Heart right ventricle (tissue), 16 donors: Measurements from ENCODE around the gene ERICH2. TPM values are rescaled to one million over a fixed set of nuclear protein-coding genes. Genes with fewer than 3 reads are reported as not detected.

Source experiments
- ATAC-seq, 8 donors: fragments of 200-7000 bp; cut with Tn5 transposase; one replicate each; pipeline ENCODE4 v1.9.1; 2020; ENCODE audit warnings: mild to moderate bottlenecking in 8 of 8, moderate library complexity in 8 of 8, moderate number of reproducible peaks in 1 of 8
- DNase-seq, 2 donors: peaks; one replicate each; pipeline ENCODE4 v3.0.0-alpha.2; 2020
- H3K27ac ChIP-seq, 10 donors: fragments of 200-600 bp; sonication (generic) in 2 of 10; one replicate each; pipeline versions ENCODE4 v1.5.0 to v1.8.0; 2020 to 2022; ENCODE audit warnings: mild to moderate bottlenecking in 3 of 10
- H3K27me3 ChIP-seq, 7 donors: fragments of 200-600 bp; one replicate each; pipeline ENCODE4 v1.8.0; 2021 to 2022; ENCODE audit warnings: mild to moderate bottlenecking in 2 of 7
- H3K36me3 ChIP-seq, 9 donors: fragments of 200-600 bp; sonication (generic) in 1 of 9; one replicate each; pipeline versions ENCODE4 v1.5.0 to v1.8.0; 2020 to 2022; ENCODE audit warnings: mild to moderate bottlenecking in 2 of 9
- H3K4me1 ChIP-seq, 9 donors: fragments of 200-600 bp; sonication (generic) in 1 of 9; one replicate each; pipeline versions ENCODE4 v1.5.0 to v1.8.0; 2020 to 2022; ENCODE audit warnings: mild to moderate bottlenecking in 4 of 9
- H3K4me3 ChIP-seq, 10 donors: fragments of 200-600 bp; sonication (generic) in 2 of 10; one replicate each; pipeline versions ENCODE4 v1.5.0 to v1.8.0; 2020 to 2022; ENCODE audit warnings: mild to moderate bottlenecking in 7 of 10, moderate library complexity in 2 of 10
- H3K9me3 ChIP-seq, 11 donors: fragments of 200-600 bp in 10 of 11; sonication (generic) in 2 of 11; one replicate each; pipeline versions ENCODE4 v1.5.0 to v1.8.0; 2013 to 2022; ENCODE audit warnings: mild to moderate bottlenecking in 2 of 11, control low read depth in 1 of 11, moderate library complexity in 1 of 11
- WGBS, 2 donors: extraction: QIAGEN DNeasy Blood & Tissue Kit; methylation state at CpG; one replicate each; pipeline ENCODE4 v1.1.7; 2013; ENCODE audit warnings: inconsistent platforms in 1 of 2; 5-methylcytosine and 5-hydroxymethylcytosine counted together
- intact Hi-C, 10 donors: fragments of 100-400 bp; cut with DNase I; formaldehyde crosslinking; loops; one replicate each; pipeline versions ENCODE4 v1.11.1 to v1.14.2; 2022
- long read RNA-seq, 3 donors: library from polyadenylated mRNA; unstranded; transcript quantifications; one replicate each; pipeline ENCODE4 v2.0.0, GENCODE V29; 2020 to 2021
- polyA plus RNA-seq, 2 donors: library from polyadenylated mRNA; stranded (reverse); fragments of 200-250 nt; gene quantifications; one replicate each; pipeline ENCODE4 v1.2.3, GENCODE V29; 2013
- total RNA-seq, 10 donors: library from RNA; stranded (reverse); fragmentation: NEBNext Ultra II Directional in 3 of 10; extraction: Animal tissue kit (Norgen Biotek cat#: 25700) in 3 of 10; gene quantifications; one replicate each; pipeline versions ENCODE4 v1.2.1 to v1.2.4, GENCODE V29; 2021 to 2023
- TF ChIP-seq, protein P1 (sequence below), 9 donors: fragments of 200-600 bp; sonication (generic) in 2 of 9; IDR thresholded peaks; one replicate each; pipeline versions ENCODE4 v1.5.0 to v1.8.0; 2021 to 2022; ENCODE audit warnings: antibody characterized with exemption in 9 of 9, mild to moderate bottlenecking in 5 of 9, moderate library complexity in 1 of 9
- donor health status: Arrhythmogenic right ventricular cardiomyopathy.
- donor health status: ischemic (EF 13 %, LVEDD 7.1; RV severe dilation, severe dysfunction).
- donor health status: healthy with polysubstance abuse.
- donor health status: DM: no; HTN: yes; CAD: no.
- donor health status: DM: no; HTN: no; CAD: no.
- donor health status: ischemic (EF 25% LVEDD 6.9; RV normal size, moderate dysfunction).
- donor health status: ischemic (EF 25% LVEDD 5.7; RV mildly dilated, moderate dysfunction).
- donor health status: healthy.
- donor health status: DM: yes; HTN: yes; CAD: no.
- donor health status: Ischemic cardiomyopathy.
- donor health status: ischemic (EF 35%, LVEDD 5.7; RV mildly dilated, moderate dysfunction).
- donor health status: nonischemic (EF 11% LVEDD 7.7; RV severe dilation, severe dysfunction).
- donor health status: DM: yes; HTN: yes; CAD: no.
- donor health status: PGD.
- donor health status: ischemic (EF 29% LVEDD 5.4; RV normal size, mild dysfunction).
- donor health status: nonischemic (EF 23%, LVEDD 6.1; RV moderate dilation, normal function).

ERICH2 gene, protein sequence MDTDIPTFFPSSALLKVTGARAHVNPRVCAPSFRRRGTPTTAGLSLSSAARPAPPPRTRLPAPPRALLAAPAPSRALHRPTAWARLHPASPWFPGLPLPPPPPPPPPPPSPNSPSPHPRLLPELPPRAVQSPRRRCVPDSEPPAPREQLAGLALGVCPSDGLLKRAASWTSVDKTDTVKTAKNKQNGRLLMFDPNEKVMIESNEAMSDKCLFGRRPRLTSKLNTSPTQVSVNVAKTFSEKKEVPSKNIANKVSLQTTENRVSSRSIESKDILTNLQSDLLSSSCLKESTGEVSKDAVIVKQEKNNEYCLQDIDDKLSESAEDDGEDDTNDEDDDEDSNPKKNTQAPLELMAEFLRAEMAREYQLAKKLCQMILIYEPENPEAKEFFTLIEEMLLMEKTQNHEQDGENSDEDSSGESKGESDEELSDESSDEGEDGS
- total RNA-seq (1 to 10 TPM in 7 of 10 donors, under 1 TPM in 3; 0.46 to 2.3 (median 1.5) TPM), polyA plus RNA-seq (under 1 TPM; 0.45 to 0.66 TPM)
- long read RNA-seq, donor 1 = 0 reads
- long read RNA-seq, donor 2, partial matches to known transcripts = 0 of 2 reads
- long read RNA-seq, donor 2, other reads (novel, unspliced or antisense) = 2 of 2 reads
- long read RNA-seq, donor 3, partial matches to known transcripts = 0 of 1 reads
- long read RNA-seq, donor 3, other reads (novel, unspliced or antisense) = 1 of 1 reads

DNA sequence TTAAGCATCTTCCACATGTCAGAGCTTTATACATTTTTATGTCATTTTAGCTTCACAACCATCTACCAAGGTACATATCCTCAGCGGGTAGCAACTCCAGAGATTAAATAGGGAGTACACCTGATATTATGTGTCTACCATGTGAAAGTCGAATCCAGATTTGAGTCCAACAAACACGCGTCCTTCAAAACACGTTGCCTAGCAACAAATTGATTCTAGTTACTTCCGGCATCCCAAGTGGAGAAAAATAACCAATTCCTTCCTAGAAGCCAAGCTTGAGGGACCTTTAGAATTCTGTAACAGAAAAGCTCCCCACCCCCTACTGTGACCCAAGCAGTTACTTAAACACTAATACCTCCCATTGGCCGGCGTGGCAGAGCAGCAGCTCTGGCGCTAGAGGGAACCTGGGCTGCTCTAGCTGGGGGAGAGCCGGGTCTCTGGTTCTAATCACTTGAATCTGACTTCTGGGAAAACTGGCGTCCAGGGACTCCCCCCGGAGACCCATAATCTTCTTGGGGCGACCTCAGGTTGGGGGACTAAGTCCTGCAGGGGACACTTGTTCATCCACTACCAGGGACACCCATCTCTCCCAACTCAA is at the start of gene ERICH2:
Gene ERICH2, plus strand, starts transcription at position 371 of the 598 bp plus-strand sequence. CDS start 304 bp downstream, outside the sequence.
- peak within 1 kb of the TSS; percentile 48 to 80 (median 65) for H3K4me3 ChIP-seq
- no peaks in the 10 kb centered on the region for H3K9me3 ChIP-seq
- peaks cover 0 to 53% (median 3%) of the 10 kb centered on the region in 7 donors for H3K27me3 ChIP-seq
- no peaks in the 10 kb centered on the region for H3K36me3 ChIP-seq
- H3K4me1 ChIP-seq = peaks cover 0 to 19% (median 10%) of the 10 kb centered on the region in 9 donors
- peak; percentile 25 to 33 for DNase-seq
- intact Hi-C loops = no loop called here
- H3K27ac ChIP-seq = peak within 1 kb of the TSS in 9 of 10 donors; percentile 31 to 74 (median 62)
- TF ChIP-seq, protein P1, sequence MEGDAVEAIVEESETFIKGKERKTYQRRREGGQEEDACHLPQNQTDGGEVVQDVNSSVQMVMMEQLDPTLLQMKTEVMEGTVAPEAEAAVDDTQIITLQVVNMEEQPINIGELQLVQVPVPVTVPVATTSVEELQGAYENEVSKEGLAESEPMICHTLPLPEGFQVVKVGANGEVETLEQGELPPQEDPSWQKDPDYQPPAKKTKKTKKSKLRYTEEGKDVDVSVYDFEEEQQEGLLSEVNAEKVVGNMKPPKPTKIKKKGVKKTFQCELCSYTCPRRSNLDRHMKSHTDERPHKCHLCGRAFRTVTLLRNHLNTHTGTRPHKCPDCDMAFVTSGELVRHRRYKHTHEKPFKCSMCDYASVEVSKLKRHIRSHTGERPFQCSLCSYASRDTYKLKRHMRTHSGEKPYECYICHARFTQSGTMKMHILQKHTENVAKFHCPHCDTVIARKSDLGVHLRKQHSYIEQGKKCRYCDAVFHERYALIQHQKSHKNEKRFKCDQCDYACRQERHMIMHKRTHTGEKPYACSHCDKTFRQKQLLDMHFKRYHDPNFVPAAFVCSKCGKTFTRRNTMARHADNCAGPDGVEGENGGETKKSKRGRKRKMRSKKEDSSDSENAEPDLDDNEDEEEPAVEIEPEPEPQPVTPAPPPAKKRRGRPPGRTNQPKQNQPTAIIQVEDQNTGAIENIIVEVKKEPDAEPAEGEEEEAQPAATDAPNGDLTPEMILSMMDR (IDR thresholded peaks at IDR 0.05) = peak in 4 of 9 donors; percentile 12 to 36 (median 30)
- 5 to 6% methylated on average over 13 of the region's 13 CpGs for WGBS, 2 donors
- ATAC-seq = peak; percentile 66 to 91 (median 82)

DNA sequence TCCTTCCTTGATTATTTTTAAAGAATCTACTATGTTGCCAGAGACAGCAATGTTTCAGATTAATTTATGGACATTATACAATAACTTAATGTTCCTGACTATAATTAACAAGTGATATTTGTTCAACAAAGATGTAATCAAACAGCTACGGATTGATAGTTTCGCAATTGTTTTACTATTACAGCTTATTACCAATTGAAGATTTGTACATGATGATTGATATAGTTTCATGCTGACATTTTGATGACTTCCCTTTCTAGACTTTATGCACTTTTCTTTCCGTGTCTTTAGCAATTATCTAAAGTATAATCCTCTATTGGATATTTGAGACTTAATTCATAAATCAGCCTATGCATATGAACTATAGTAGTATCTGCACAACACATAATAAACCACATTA is 48.5 kb upstream of the ERICH2 start:
- TF ChIP-seq, protein P1 (IDR thresholded peaks at IDR 0.05) = no peak
- peaks cover 10 to 88% (median 57%) of the 10 kb centered on the region in 7 donors for H3K27me3 ChIP-seq
- WGBS, 2 donors = 92 to 94% methylated on average over 3 of the region's 3 CpGs

DNA sequence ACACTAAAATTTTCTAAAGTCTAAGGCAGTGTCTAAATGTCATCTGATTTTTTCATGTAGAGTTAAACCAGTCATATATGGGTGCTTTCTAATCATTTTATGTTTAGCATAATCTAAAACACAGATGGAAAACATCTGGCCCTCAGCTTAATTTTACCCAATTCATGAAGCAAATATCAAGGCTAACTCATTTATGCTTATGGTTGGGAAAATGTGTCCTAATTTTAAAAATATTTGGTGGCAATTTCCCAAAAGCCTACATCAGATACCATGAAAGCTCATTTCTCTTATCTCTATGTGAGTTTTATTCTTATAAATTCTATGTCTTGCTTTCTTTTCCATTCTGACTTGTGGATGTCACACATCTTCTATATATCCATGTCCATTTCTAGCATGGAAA is 47.9 kb upstream of the ERICH2 start:
- no peak for DNase-seq
- intact Hi-C loops = no loop called here
- TF ChIP-seq, protein P1 (IDR thresholded peaks at IDR 0.05) = no peak
- no peaks in the 10 kb centered on the region for H3K9me3 ChIP-seq
- H3K27me3 ChIP-seq = peaks cover 3 to 88% (median 51%) of the 10 kb centered on the region in 7 donors
- no peak overlapping the region for H3K4me3 ChIP-seq
- no peak for ATAC-seq
- H3K4me1 ChIP-seq = peaks cover 0 to 6% (median 1%) of the 10 kb centered on the region in 9 donors
- no peak overlapping the region for H3K27ac ChIP-seq
- no peaks in the 10 kb centered on the region for H3K36me3 ChIP-seq

More for the DNA sequence above, 48.5 kb upstream of the ERICH2 start:
- intact Hi-C loops = no loop called here
- H3K4me1 ChIP-seq = peaks cover 4 to 12% (median 8%) of the 10 kb centered on the region in 9 donors
- no peaks in the 10 kb centered on the region for H3K9me3 ChIP-seq
- ATAC-seq (no peak), DNase-seq (no peak)
- H3K4me3 ChIP-seq = no peak overlapping the region
- H3K27ac ChIP-seq = no peak overlapping the region
- no peaks in the 10 kb centered on the region for H3K36me3 ChIP-seq

DNA sequence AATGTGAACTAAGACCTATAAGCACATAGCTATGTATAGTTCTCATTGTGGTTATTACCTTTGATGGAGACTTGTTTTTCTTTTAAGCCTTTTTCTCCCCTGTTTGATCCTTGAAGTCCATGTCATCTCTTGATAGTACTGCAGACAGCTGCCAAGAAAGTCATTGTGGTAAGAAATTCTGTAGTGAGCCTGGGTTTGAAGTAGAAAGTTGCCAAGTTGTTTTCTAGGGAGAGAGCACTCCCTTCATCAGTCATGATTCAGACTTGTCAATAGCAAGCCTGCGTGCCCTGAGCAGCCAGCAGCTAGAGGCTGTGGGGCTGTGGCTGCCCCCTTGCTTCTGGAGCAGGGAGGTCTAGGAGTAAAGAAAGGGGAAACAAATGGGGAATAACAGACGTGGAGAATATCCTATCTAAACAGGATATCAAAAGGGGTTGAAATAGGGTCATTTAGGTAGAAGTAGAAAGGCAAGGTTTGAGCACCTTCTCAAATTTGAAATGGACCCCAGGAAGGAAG is 46.7 kb upstream of the ERICH2 start:
- DNase-seq (no peak), ATAC-seq (no peak)
- Histone ChIP-seq H3K36me3 (no peaks in the 10 kb centered on the region), H3K27me3 (peaks cover 0 to 77% (median 41%) of the 10 kb centered on the region in 7 donors), H3K4me1 (no peaks in the 10 kb centered on the region), H3K9me3 (no peaks in the 10 kb centered on the region), H3K27ac (no peak overlapping the region), H3K4me3 (no peak overlapping the region)
- intact Hi-C loops = no loop called here
- 51 to 61% methylated on average over 2 of the region's 2 CpGs for WGBS, 2 donors
- TF ChIP-seq, protein P1 (IDR thresholded peaks at IDR 0.05) = no peak
